K562 (cell line): Measurements from ENCODE around the gene TRIM33. TPM values are rescaled to one million over a fixed set of nuclear protein-coding genes. Genes with fewer than 3 reads are reported as not detected.

ENCODE experiments used
- ATAC-seq: fragments of 200-7000 bp; cut with Tn5 transposase; 3 replicates; pipeline ENCODE4 v1.9.1; 2020; ENCODE audit warnings: moderate library complexity
- BruUV-seq: library from RNA; stranded (reverse); fragments of 400-500 nt; replicated peaks from 2 replicates; lab custom pipeline; 2021; lab: Mats Ljungman, UMichigan
- CTCF ChIA-PET: fragments of 300-600 bp; formaldehyde crosslinking; extraction: SDS; loops from one replicate; lab custom pipeline; 2021; ENCODE audit warnings: low intra/inter-chr PET ratio; lab: Yijun Ruan, JAX
- POLR2A ChIA-PET: fragments of 300-600, 350-650 bp; sonication (Branson Sonifier 250); formaldehyde crosslinking; extraction: SDS; loops from one replicate; lab custom pipeline; 2021; ENCODE audit warnings: antibody characterized with exemption, inconsistent platforms; lab: Yijun Ruan, JAX
- DNase-seq, 4 experiments: peaks; one replicate each; pipeline versions ENCODE4 v3.0.0 to v3.0.0-alpha.2; 2011 to 2018; ENCODE audit warnings: low spot score in 3 of 4, mixed read lengths in 3 of 4; ENCODE audit errors: extremely low read depth in 1 of 4
- FAIRE-seq: peaks from 2 replicates; lab custom pipeline; 2011; peaks lifted over from hg19 to GRCh38; lab: Jason Lieb, UNC
- H2AFZ ChIP-seq: 2 replicates; pipeline ENCODE4 v1.6.0; 2011; ENCODE audit warnings: low read depth, low read length, control low read depth, inconsistent platforms
- H3K27ac ChIP-seq: fragments of 200-600 bp; 3 replicates; pipeline ENCODE4 v1.8.0; 2011; ENCODE audit warnings: low read depth, mild to moderate bottlenecking, control low read depth, inconsistent platforms, low read length, moderate library complexity, mixed read lengths; ENCODE audit errors: extremely low read depth
- H3K27me3 ChIP-seq, 2 experiments: fragments of 300-600 bp in 1 of 2; 2 replicates in 1 of 2; 3 replicates in 1 of 2; pipeline versions ENCODE4 v1.6.0 to v1.8.0; 2011; ENCODE audit warnings: inconsistent platforms in 2 of 2, low read length in 2 of 2, mild to moderate bottlenecking in 1 of 2, mixed read lengths in 1 of 2, moderate library complexity in 1 of 2; ENCODE audit not compliant: control insufficient read depth in 2 of 2, insufficient read depth in 2 of 2
- H3K36me3 ChIP-seq: fragments of 300-600 bp; 3 replicates; pipeline ENCODE4 v1.8.0; 2011; ENCODE audit warnings: mild to moderate bottlenecking, low read length, inconsistent platforms; ENCODE audit not compliant: control insufficient read depth, insufficient read depth
- H3K4me1 ChIP-seq, 2 experiments: fragments of 200-600 bp in 1 of 2; replicated peaks in 1 of 2; 2 replicates in 1 of 2; 3 replicates in 1 of 2; pipeline versions ENCODE4 v1.5.1 to v1.8.0; 2011; ENCODE audit warnings: inconsistent platforms in 2 of 2, low read length in 2 of 2, mild to moderate bottlenecking in 1 of 2, mixed read lengths in 1 of 2, moderate library complexity in 1 of 2; ENCODE audit not compliant: control insufficient read depth in 2 of 2, insufficient read depth in 2 of 2
- H3K4me2 ChIP-seq: 2 replicates; pipeline ENCODE4 v1.6.1; 2011; ENCODE audit warnings: low read length, control low read depth, inconsistent platforms, mixed read lengths; ENCODE audit not compliant: insufficient read depth
- H3K4me3 ChIP-seq: fragments of 200-600 bp; sonication (generic), shearing (Covaris generic); 2 replicates; pipeline ENCODE4 v1.5.1; 2016; ENCODE audit warnings: control low read depth, inconsistent platforms
- H3K79me2 ChIP-seq: fragments of 200-600 bp; 3 replicates; pipeline ENCODE4 v1.8.0; 2011; ENCODE audit warnings: low read length, inconsistent platforms; ENCODE audit not compliant: control insufficient read depth, insufficient read depth
- H3K9ac ChIP-seq, 2 experiments: 2 replicates each; pipeline versions ENCODE4 v1.6.0 to v1.6.1; 2011; ENCODE audit warnings: low read depth in 2 of 2, low read length in 2 of 2, control low read depth in 1 of 2, inconsistent platforms in 1 of 2, mild to moderate bottlenecking in 1 of 2, mixed read lengths in 1 of 2; ENCODE audit not compliant: insufficient read depth in 1 of 2
- H3K9me1 ChIP-seq: one replicate; pipeline ENCODE4 v1.6.0; 2011; ENCODE audit warnings: inconsistent platforms, mild to moderate bottlenecking, low read length, moderate library complexity; ENCODE audit not compliant: control insufficient read depth, insufficient read depth
- H3K9me3 ChIP-seq: replicated peaks from 2 replicates; pipeline ENCODE4 v1.5.1; 2011; ENCODE audit warnings: low read depth, low read length, inconsistent platforms; ENCODE audit not compliant: control insufficient read depth, insufficient read depth
- H4K20me1 ChIP-seq: replicated peaks from 2 replicates; pipeline ENCODE4 v1.6.1; 2011; ENCODE audit warnings: low read length, inconsistent platforms, mixed read lengths; ENCODE audit not compliant: control insufficient read depth, insufficient read depth
- EZH2 ChIP-seq: IDR thresholded peaks from 2 replicates; pipeline ENCODE4 v1.6.1; 2012; ENCODE audit warnings: low read depth, mild to moderate bottlenecking, inconsistent platforms, low read length, borderline replicate concordance
- HDAC1 ChIP-seq, 2 experiments: fragments of 450-650 bp; IDR thresholded peaks; 2 replicates each; pipeline ENCODE4 v1.6.1; 2016 to 2017; ENCODE audit warnings: inconsistent platforms in 1 of 2, mild to moderate bottlenecking in 1 of 2, moderate library complexity in 1 of 2
- KLF6 ChIP-seq: fragments of 250-450 bp; sonication (Bioruptor Pico); IDR thresholded peaks from 2 replicates; pipeline ENCODE4 v1.4.0; 2020; ENCODE audit warnings: mild to moderate bottlenecking, moderate library complexity, borderline replicate concordance
- POLR2AphosphoS2 ChIP-seq: IDR thresholded peaks from 2 replicates; pipeline ENCODE4 v1.6.1; 2012; ENCODE audit warnings: low read length, improper control_type of control experiment
- RCOR1 ChIP-seq, 2 experiments: IDR thresholded peaks; 2 replicates each; pipeline ENCODE4 v1.6.1; 2012; ENCODE audit warnings: low read depth in 2 of 2, low read length in 2 of 2, borderline replicate concordance in 1 of 2, improper control_type of control experiment in 1 of 2
- SAFB2 ChIP-seq: fragments of 200-400 bp; formaldehyde crosslinking; IDR thresholded peaks from 2 replicates; pipeline ENCODE4 v1.6.1; 2018; ENCODE audit warnings: borderline replicate concordance, low read length, low read depth, moderate library complexity; ENCODE audit not compliant: severe bottlenecking
- ZNF695 ChIP-seq: fragments of 450-650 bp; formaldehyde crosslinking; IDR thresholded peaks from 2 replicates; pipeline ENCODE4 v1.4.0; 2020; ENCODE audit warnings: mild to moderate bottlenecking, moderate library complexity
- WGBS: fragments of 100-300 bp; shearing (Covaris generic); methylation state at CpG from one replicate; pipeline ENCODE4 v1.1.6; 2016; ENCODE audit warnings: low coverage, mixed read lengths; ENCODE audit not compliant: insufficient coverage; ENCODE audit errors: missing lambda C conversion rate; 5-methylcytosine and 5-hydroxymethylcytosine counted together
- in situ Hi-C: fragments of 300-500 bp; cut with MboI; formaldehyde crosslinking; loops from 4 replicates; pipeline ENCODE4 v1.15.0; 2018; ENCODE audit warnings: inconsistent platforms, mixed read lengths
- intact Hi-C: fragments of 100-400 bp; cut with micrococcal nuclease; formaldehyde crosslinking; loops from 2 replicates; pipeline ENCODE4 v1.14.2; 2022
- polyA plus RNA-seq, 8 experiments: library from polyadenylated mRNA; depleted of rRNA in 4 of 8; stranded (reverse) in 5 of 8; unstranded in 3 of 8; fragments of >200 nt; fragmentation: Nextera tagmentation in 2 of 8; fragmentation: Illumina TruSeq in 1 of 8; extraction: Ambion mirVana in 2 of 8; extraction: Trizol in 1 of 8; gene quantifications; 2 replicates each; pipeline versions ENCODE4 v1.2.1 to v1.2.3, GENCODE V29; 2011 to 2014; ENCODE audit warnings: inconsistent platforms in 1 of 8, missing spikeins in 1 of 8
- total RNA-seq, 7 experiments: library from RNA; depleted of rRNA in 6 of 7; stranded (reverse); fragments of >200 nt in 6 of 7; fragmentation: Illumina TruSeq in 2 of 7; extraction: Trizol in 2 of 7; gene quantifications; 2 replicates each; pipeline versions ENCODE4 v1.2.1 to v1.2.3, GENCODE V29; 2011 to 2021; ENCODE audit warnings: low replicate concordance in 1 of 7

Gene TRIM33
- total and polyA plus RNA-seq, 9 of the 15 experiments (the other 6 are each of a cell fraction or from before 2014, with no cell fraction given): 9.3 to 58.4 (median 40.2) TPM

GRCh38 chr1:114462963-114463362, 48.0 kb downstream of the TRIM33 start:
- CTCF ChIA-PET: no interaction called here
- DNase-seq: no peak
- ATAC-seq: no peak
- Histone ChIP-seq H3K9me3 (peaks cover 15% of the 10 kb centered on the region), H3K27me3 (no peaks in the 10 kb centered on the region), H3K4me3 (no peak overlapping the region), H2AFZ (no peak overlapping the region), H3K9ac (no peak overlapping the region), H4K20me1 (peaks cover 2% of the 10 kb centered on the region; the same call in 1 of the 2 replicates), H3K36me3 (peaks cover 56% of the 10 kb centered on the region), H3K4me2 (no peak overlapping the region), H3K27ac (no peak overlapping the region), H3K79me2 (peaks cover 70% of the 10 kb centered on the region), H3K9me1 (no peaks in the 10 kb centered on the region), H3K4me1 (peaks cover 5 to 15% of the 10 kb centered on the region in 2 experiments)
- in situ Hi-C loops: no loop called here
- intact Hi-C loops: no loop called here
- WGBS: 94% methylated on average over 1 of the region's 1 CpG
- BruUV-seq: no TSS peak
- POLR2A ChIA-PET: interaction anchor here (1.0 to 1.9 kb wide), 2 partner anchors 9 to 115 kb away, joined by 3 to 8 read pairs; no protein-coding TSS in a partner anchor
- TF ChIP-seq KLF6 (CRISPR knock-in tag): no peak
- TF ChIP-seq EZH2: no peak
- no peak for TF ChIP-seq POLR2AphosphoS2
- no peak for TF ChIP-seq SAFB2
- TF ChIP-seq ZNF695: no peak
- TF ChIP-seq HDAC1 (IDR thresholded peaks at IDR 0.05): no peak
- no peak for TF ChIP-seq RCOR1 (IDR thresholded peaks at IDR 0.05; ENCODE audit: borderline replicate concordance in 1 of 2, low read depth in 2 of 2, low read length in 2 of 2)
- FAIRE-seq: no peak
